ENCODE data around the gene HEXIM2. TPM values are rescaled to one million over a fixed set of nuclear protein-coding genes. Genes with fewer than 3 reads are reported as not detected.

HEXIM2 gene
- total RNA-seq, 4 donors from 2014 or later, result 3.8 to 11.1 (median 8.6) TPM

DNA sequence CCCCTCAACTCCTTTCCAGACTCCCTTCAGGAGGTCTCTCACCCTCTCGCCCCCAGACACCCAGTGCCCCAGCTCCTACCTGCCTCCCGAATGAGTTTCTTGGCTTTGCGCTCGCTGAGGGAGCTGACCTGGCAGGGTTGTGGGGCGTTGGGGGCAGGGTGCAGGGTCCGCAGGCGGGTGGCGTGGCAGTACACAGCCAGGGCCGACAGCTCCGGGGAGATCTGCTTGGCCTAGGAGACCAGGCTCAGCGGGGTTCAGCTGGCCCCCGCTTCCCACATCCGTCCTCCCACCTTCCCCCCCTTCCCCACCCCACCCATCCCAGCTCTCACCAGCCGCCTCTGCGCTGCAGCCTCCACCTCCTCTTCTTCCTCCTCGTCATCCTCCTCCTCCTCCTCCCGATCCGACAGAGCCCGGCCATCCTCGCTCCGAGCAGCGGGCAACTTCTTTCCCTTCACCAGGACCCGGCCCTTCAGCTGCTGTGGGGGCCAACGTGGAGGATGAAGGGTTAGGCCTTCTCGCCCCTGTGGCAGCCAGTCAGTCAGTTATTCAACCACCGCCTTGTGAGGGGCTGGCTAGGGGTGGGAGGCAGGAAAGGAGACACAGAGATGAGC, 46.6 kb upstream of the HEXIM2 start:
- 80% methylated on average over 1 of the region's 26 CpGs; no CpG with 5 or more reads in 1 of the 2 donors for WGBS, 2 donors (ENCODE audit: low coverage in 1 of 2)
- H3K27me3 ChIP-seq, result no peaks in the 10 kb centered on the region
- H3K4me1 ChIP-seq, result peaks cover 0 to 25% (median 18%) of the 10 kb centered on the region in 3 donors
- peaks cover 0 to 82% of the 10 kb centered on the region in 2 donors for H3K36me3 ChIP-seq
- no peak for ATAC-seq
- TF ChIP-seq, protein P1, sequence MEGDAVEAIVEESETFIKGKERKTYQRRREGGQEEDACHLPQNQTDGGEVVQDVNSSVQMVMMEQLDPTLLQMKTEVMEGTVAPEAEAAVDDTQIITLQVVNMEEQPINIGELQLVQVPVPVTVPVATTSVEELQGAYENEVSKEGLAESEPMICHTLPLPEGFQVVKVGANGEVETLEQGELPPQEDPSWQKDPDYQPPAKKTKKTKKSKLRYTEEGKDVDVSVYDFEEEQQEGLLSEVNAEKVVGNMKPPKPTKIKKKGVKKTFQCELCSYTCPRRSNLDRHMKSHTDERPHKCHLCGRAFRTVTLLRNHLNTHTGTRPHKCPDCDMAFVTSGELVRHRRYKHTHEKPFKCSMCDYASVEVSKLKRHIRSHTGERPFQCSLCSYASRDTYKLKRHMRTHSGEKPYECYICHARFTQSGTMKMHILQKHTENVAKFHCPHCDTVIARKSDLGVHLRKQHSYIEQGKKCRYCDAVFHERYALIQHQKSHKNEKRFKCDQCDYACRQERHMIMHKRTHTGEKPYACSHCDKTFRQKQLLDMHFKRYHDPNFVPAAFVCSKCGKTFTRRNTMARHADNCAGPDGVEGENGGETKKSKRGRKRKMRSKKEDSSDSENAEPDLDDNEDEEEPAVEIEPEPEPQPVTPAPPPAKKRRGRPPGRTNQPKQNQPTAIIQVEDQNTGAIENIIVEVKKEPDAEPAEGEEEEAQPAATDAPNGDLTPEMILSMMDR (IDR thresholded peaks at IDR 0.05), result no peak
- TF ChIP-seq POLR2A (IDR thresholded peaks at IDR 0.05) (no peak), POLR2AphosphoS5 (IDR thresholded peaks at IDR 0.05) (no peak), EP300 (IDR thresholded peaks at IDR 0.05) (no peak)
- no peak overlapping the region for H3K4me3 ChIP-seq
- H3K27ac ChIP-seq, result peak overlapping the region in 2 of 4 donors; percentile 81 to 85
- no peaks in the 10 kb centered on the region for H3K9me3 ChIP-seq

DNA sequence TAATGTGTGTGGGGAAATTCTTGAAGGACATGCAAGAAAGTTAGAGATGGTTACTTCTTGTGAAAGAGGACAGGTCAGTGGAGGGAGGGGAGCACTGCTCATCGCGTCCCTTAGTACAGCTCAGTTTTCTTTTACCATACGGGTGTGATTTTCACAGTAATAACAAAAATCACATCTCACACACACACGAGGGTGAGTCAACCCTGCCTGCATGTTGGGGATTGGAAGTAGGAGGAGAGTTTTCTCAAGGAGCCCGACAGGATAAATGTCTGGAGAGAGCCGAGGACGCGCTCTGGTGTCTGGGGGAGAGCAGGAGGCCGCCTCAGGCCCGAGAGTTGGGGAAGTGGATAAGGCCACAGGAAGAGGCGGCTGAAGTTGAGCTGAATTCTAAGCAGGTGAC, 45.8 kb upstream of the HEXIM2 start:
- Histone ChIP-seq H3K4me1 (peaks cover 0 to 19% (median 12%) of the 10 kb centered on the region in 3 donors), H3K4me3 (no peak overlapping the region), H3K27me3 (no peaks in the 10 kb centered on the region), H3K36me3 (peaks cover 0 to 89% of the 10 kb centered on the region in 2 donors), H3K27ac (no peak overlapping the region), H3K9me3 (no peaks in the 10 kb centered on the region)
- 74 to 82% methylated on average over 5 to 8 of the region's 11 CpGs for WGBS, 2 donors (ENCODE audit: low coverage in 1 of 2)
- ATAC-seq, result no peak
- TF ChIP-seq POLR2AphosphoS5 (IDR thresholded peaks at IDR 0.05) (no peak), EP300 (IDR thresholded peaks at IDR 0.05) (no peak), POLR2A (IDR thresholded peaks at IDR 0.05) (no peak)
- TF ChIP-seq, protein P1 (IDR thresholded peaks at IDR 0.05), result no peak

DNA sequence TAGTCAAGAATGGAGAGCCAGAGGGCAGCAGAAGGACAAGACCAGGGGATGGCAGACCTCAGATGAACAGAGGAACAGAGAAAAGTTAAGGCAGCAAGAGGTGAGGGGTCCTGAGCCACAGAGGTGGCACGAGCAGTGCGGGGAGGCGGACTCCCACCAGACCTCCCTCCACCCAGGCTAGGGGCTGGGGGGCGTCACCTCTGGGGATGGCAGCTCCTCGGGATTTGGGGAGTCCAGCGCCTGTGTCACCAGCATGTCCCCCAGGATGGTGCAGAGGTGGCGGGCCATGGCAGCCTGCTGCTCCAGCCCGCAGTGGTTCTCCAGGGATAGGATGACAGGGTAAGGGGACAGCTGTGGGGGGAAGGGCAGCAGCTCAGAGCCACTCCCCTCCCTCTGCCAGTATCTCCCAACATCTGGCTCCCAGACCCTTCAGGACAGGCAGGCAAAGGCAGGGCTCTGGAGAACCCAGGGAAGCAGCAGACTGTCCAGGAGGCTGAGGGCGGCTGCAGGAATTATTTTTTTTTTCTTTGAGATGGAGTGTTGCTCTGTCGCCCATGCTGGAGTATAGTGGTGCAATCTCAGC, 45.1 kb upstream of the HEXIM2 start:
- peaks cover 0 to 19% (median 7%) of the 10 kb centered on the region in 3 donors for H3K4me1 ChIP-seq
- H3K4me3 ChIP-seq, result no peak overlapping the region
- ATAC-seq, result no peak
- H3K9me3 ChIP-seq, result no peaks in the 10 kb centered on the region
- no peaks in the 10 kb centered on the region for H3K27me3 ChIP-seq
- H3K36me3 ChIP-seq, result peaks cover 0 to 95% of the 10 kb centered on the region in 2 donors
- H3K27ac ChIP-seq, result no peak overlapping the region
- WGBS, 2 donors (ENCODE audit: low coverage in 1 of 2), result 85 to 89% methylated on average over 3 to 5 of the region's 10 CpGs
- no peak for TF ChIP-seq POLR2AphosphoS5 (IDR thresholded peaks at IDR 0.05)
- TF ChIP-seq, protein P1 (IDR thresholded peaks at IDR 0.05), result no peak
- no peak for TF ChIP-seq POLR2A (IDR thresholded peaks at IDR 0.05)
- no peak for TF ChIP-seq EP300 (IDR thresholded peaks at IDR 0.05)

DNA sequence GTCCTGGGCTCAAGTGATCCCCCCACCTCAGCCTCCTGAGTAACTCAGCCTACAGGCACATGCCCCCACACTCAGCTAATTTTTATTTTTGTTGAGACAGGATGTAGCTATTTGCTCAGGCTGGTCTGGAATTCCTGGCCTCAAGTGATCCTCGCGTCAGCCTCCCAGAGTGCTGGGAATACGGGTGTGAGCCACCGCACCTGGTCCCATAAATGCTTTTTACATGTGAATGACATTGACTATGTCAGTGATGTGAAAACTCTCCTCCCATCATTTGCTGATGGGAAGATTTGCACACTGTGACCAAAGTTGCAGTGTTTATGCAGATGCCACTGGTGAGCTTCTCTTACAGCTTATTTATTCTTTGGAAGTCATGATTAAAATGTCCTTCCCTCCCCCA, 44.3 kb upstream of the HEXIM2 start:
- H3K36me3 ChIP-seq, result peaks cover 0 to 90% of the 10 kb centered on the region in 2 donors
- 90 to 95% methylated on average over 4 of the region's 4 CpGs for WGBS, 2 donors (ENCODE audit: low coverage in 1 of 2)
- no peak overlapping the region for H3K27ac ChIP-seq
- no peaks in the 10 kb centered on the region for H3K27me3 ChIP-seq
- no peaks in the 10 kb centered on the region for H3K9me3 ChIP-seq
- peaks cover 0 to 19% (median 0%) of the 10 kb centered on the region in 3 donors for H3K4me1 ChIP-seq
- TF ChIP-seq POLR2AphosphoS5 (IDR thresholded peaks at IDR 0.05) (no peak), POLR2A (IDR thresholded peaks at IDR 0.05) (no peak), EP300 (IDR thresholded peaks at IDR 0.05) (no peak)
- TF ChIP-seq, protein P1 (IDR thresholded peaks at IDR 0.05), result no peak
- H3K4me3 ChIP-seq, result no peak overlapping the region
- no peak for ATAC-seq

Measured in gastroesophageal sphincter (tissue), 4 donors.